B cell (primary cell): ENCODE measurements around the gene AMDHD2. TPM values are rescaled to one million over a fixed set of nuclear protein-coding genes. Genes with fewer than 3 reads are reported as not detected.
"Not testable (repeated sequence)": the region's sequence is repeated elsewhere in the genome, so short reads cannot be mapped to it uniquely, and the experiment has no call there.

ENCODE experiments used
- ATAC-seq: fragments of 200-7000 bp; cut with Tn5 transposase; one replicate; pipeline ENCODE4 v1.10.0; 2021; ENCODE audit warnings: low read depth, mild to moderate bottlenecking, moderate number of reproducible peaks, moderate library complexity
- CTCF ChIA-PET: fragments of 350-600 bp; sonication (Branson Sonifier 250); formaldehyde crosslinking; loops from one replicate; lab custom pipeline; 2021; ENCODE audit warnings: antibody characterized with exemption, inconsistent platforms; lab: Charles Lee
- POLR2A ChIA-PET: fragments of 350-600 bp; sonication (Branson Sonifier 250); formaldehyde crosslinking; loops from one replicate; lab custom pipeline; 2021; ENCODE audit warnings: antibody characterized with exemption; lab: Charles Lee
- DNase-seq: peaks from one replicate; pipeline ENCODE4 v3.0.0; 2013
- H2AFZ ChIP-seq: 2 replicates; pipeline ENCODE4 v1.6.1; 2012; ENCODE audit warnings: mild to moderate bottlenecking, low read depth, low read length; ENCODE audit not compliant: insufficient read depth, poor library complexity, severe bottlenecking
- H3K27ac ChIP-seq, 2 donors: 1 replicate in 1 of 2; 2 replicates in 1 of 2; pipeline ENCODE4 v1.5.1; 2012 to 2013; ENCODE audit warnings: low read length in 2 of 2, mild to moderate bottlenecking in 2 of 2, moderate library complexity in 1 of 2
- H3K27me3 ChIP-seq, 4 experiments: fragments of 200-600 bp in 1 of 4; sonication (generic) in 1 of 4; replicated peaks in 1 of 4; 1 replicate in 2 of 4; 2 replicates in 2 of 4; pipeline versions ENCODE4 v1.6.1 to v1.7.0; 2013 to 2016; ENCODE audit warnings: low read length in 3 of 4, mild to moderate bottlenecking in 2 of 4, mixed read lengths in 1 of 4, moderate library complexity in 1 of 4; ENCODE audit not compliant: insufficient read depth in 4 of 4, control insufficient read depth in 3 of 4; ENCODE audit errors: control extremely low read depth in 1 of 4
- H3K36me3 ChIP-seq, 2 experiments: replicated peaks in 1 of 2; 1 replicate in 1 of 2; 2 replicates in 1 of 2; pipeline versions ENCODE4 v1.6.1 to v1.7.1; 2013; ENCODE audit warnings: low read length in 1 of 2; ENCODE audit not compliant: insufficient read depth in 2 of 2, control insufficient read depth in 1 of 2; ENCODE audit errors: control extremely low read depth in 1 of 2, extremely low read depth in 1 of 2
- H3K4me1 ChIP-seq, 2 donors: fragments of 200-600 bp in 1 of 2; sonication (generic) in 1 of 2; 1 replicate in 1 of 2; 2 replicates in 1 of 2; pipeline versions ENCODE4 v1.5.1 to v1.6.1; 2013 to 2017; ENCODE audit warnings: low read length in 2 of 2; ENCODE audit not compliant: control insufficient read depth in 2 of 2, insufficient read depth in 2 of 2
- H3K4me2 ChIP-seq: replicated peaks from 2 replicates; pipeline ENCODE3; 2012; ENCODE audit warnings: mild to moderate bottlenecking, low read depth, low read length; ENCODE audit not compliant: poor library complexity, severe bottlenecking
- H3K4me3 ChIP-seq, 5 experiments: fragments of 200-600 bp in 1 of 5; sonication (generic) in 1 of 5; 1 replicate in 3 of 5; 2 replicates in 2 of 5; pipeline versions ENCODE4 v1.5.1 to v1.7.0; 2011 to 2016; ENCODE audit warnings: low read length in 4 of 5, mild to moderate bottlenecking in 4 of 5, low read depth in 2 of 5, control low read depth in 1 of 5, moderate library complexity in 1 of 5; ENCODE audit not compliant: insufficient read depth in 1 of 5; ENCODE audit errors: control extremely low read depth in 1 of 5, extremely low read depth in 1 of 5
- H3K79me2 ChIP-seq: fragments of 200-600 bp; sonication (generic); one replicate; pipeline ENCODE4 v1.6.0; 2016; ENCODE audit warnings: low read length; ENCODE audit not compliant: control insufficient read depth, insufficient read depth
- H3K9ac ChIP-seq: fragments of 200-600 bp; sonication (generic); 2 replicates; pipeline ENCODE4 v1.6.1; 2017; ENCODE audit warnings: mild to moderate bottlenecking, low read length, moderate library complexity
- H3K9me3 ChIP-seq, 3 donors: one replicate each; pipeline versions ENCODE4 v1.6.1 to v1.7.1; 2013; ENCODE audit warnings: low read length in 2 of 3; ENCODE audit not compliant: control insufficient read depth in 2 of 3, insufficient read depth in 1 of 3; ENCODE audit errors: control extremely low read depth in 1 of 3
- H4K20me1 ChIP-seq: 2 replicates; pipeline ENCODE4 v1.6.0; 2012; ENCODE audit warnings: mild to moderate bottlenecking, low read length; ENCODE audit not compliant: insufficient read depth, control insufficient read depth, poor library complexity, severe bottlenecking
- H3K27ac Mint-ChIP-seq: one replicate; pipeline ENCODE4 v1.8.0; 2021; ENCODE audit warnings: mixed read lengths
- H3K27me3 Mint-ChIP-seq: one replicate; pipeline ENCODE4 v1.8.0; 2021; ENCODE audit warnings: mixed read lengths
- H3K4me1 Mint-ChIP-seq: one replicate; pipeline ENCODE4 v1.8.0; 2021; ENCODE audit warnings: mixed read lengths
- H3K4me3 Mint-ChIP-seq: one replicate; pipeline ENCODE4 v1.8.0; 2021; ENCODE audit warnings: mixed read lengths
- H3K9me3 Mint-ChIP-seq: one replicate; pipeline ENCODE4 v1.8.0; 2022; ENCODE audit warnings: mixed read lengths; ENCODE audit not compliant: insufficient read depth
- EZH2 ChIP-seq: IDR thresholded peaks from 2 replicates; pipeline ENCODE4 v1.6.1; 2012; ENCODE audit warnings: borderline replicate concordance, low read depth, mild to moderate bottlenecking, moderate library complexity, low read length; ENCODE audit not compliant: insufficient read depth, poor library complexity, severe bottlenecking
- WGBS: methylation state at CpG from one replicate; pipeline ENCODE4 v1.1.5; 2013; ENCODE audit warnings: missing lambda C conversion rate; ENCODE audit not compliant: insufficient coverage; 5-methylcytosine and 5-hydroxymethylcytosine counted together
- intact Hi-C: fragments of 100-400 bp; cut with micrococcal nuclease; formaldehyde crosslinking; loops from one replicate; pipeline ENCODE4 v1.10.0; 2022
- polyA plus RNA-seq: library from polyadenylated mRNA; depleted of rRNA; stranded (reverse); fragments of >200 nt; gene quantifications from 2 replicates; pipeline ENCODE4 v1.2.3, GENCODE V29; 2012
- total RNA-seq, 2 donors: library from RNA; stranded (reverse); fragments of 120-200 nt in 1 of 2; gene quantifications; 1 replicate in 1 of 2; 2 replicates in 1 of 2; pipeline versions ENCODE4 v1.2.3 to v1.2.4, GENCODE V29; 2013 to 2022
- TF ChIP-seq, protein P1 (sequence below): fragments of 200-600 bp; IDR thresholded peaks from one replicate; pipeline ENCODE4 v1.8.0; 2022; ENCODE audit warnings: antibody characterized with exemption, mild to moderate bottlenecking

The AMDHD2 gene
- total and polyA plus RNA-seq, 2 donors (not counting 1 experiment from before 2014, with no cell fraction given): 133 to 209 TPM

DNA sequence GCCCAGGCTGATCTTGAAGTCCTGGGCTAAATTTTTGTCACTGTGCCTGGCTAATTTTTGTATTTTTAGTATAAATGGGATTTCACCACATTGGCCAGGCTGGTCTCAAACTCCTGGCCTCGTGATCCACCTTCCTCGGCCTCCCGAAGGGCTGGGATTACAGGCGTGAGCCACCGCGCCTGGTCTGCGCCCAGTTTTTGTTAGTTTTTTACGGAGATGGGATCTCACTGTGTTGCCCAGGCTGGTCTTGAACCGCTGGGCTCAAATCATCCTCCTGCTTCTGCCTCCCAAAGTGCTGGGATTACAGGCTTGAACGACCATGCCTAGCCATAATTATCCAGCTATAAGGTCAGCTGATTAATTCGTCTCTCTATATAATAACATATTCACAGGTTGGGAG, 13.7 kb downstream of the AMDHD2 start:
- ChIA-PET CTCF (no interaction called here), POLR2A (interaction anchor here (0.6 to 3.4 kb wide), 2 partner anchors 13 to 187 kb away, joined by 4 to 66 read pairs; partner anchors contain the start of gene AMDHD2)
- H3K9me3 ChIP-seq: no peaks in the 10 kb centered on the region
- WGBS: 91% methylated on average over 9 of the region's 11 CpGs
- no peaks in the 10 kb centered on the region for H3K27me3 Mint-ChIP-seq
- H3K27me3 ChIP-seq: no peaks in the 10 kb centered on the region
- ATAC-seq (no peak), DNase-seq (no peak)
- TF ChIP-seq EZH2: no peak
- TF ChIP-seq, protein P1, sequence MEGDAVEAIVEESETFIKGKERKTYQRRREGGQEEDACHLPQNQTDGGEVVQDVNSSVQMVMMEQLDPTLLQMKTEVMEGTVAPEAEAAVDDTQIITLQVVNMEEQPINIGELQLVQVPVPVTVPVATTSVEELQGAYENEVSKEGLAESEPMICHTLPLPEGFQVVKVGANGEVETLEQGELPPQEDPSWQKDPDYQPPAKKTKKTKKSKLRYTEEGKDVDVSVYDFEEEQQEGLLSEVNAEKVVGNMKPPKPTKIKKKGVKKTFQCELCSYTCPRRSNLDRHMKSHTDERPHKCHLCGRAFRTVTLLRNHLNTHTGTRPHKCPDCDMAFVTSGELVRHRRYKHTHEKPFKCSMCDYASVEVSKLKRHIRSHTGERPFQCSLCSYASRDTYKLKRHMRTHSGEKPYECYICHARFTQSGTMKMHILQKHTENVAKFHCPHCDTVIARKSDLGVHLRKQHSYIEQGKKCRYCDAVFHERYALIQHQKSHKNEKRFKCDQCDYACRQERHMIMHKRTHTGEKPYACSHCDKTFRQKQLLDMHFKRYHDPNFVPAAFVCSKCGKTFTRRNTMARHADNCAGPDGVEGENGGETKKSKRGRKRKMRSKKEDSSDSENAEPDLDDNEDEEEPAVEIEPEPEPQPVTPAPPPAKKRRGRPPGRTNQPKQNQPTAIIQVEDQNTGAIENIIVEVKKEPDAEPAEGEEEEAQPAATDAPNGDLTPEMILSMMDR: no peak
- peaks cover 5% of the 10 kb centered on the region for H4K20me1 ChIP-seq
- H3K4me2 ChIP-seq: no peak overlapping the region
- H2AFZ ChIP-seq: no peak overlapping the region
- H3K79me2 ChIP-seq: peaks cover 21% of the 10 kb centered on the region
- peaks cover 15 to 36% of the 10 kb centered on the region in 2 donors for H3K4me1 ChIP-seq
- H3K9me3 Mint-ChIP-seq: no peaks in the 10 kb centered on the region
- H3K4me3 Mint-ChIP-seq: peak overlapping the region; percentile 71
- peaks cover 26% of the 10 kb centered on the region for H3K4me1 Mint-ChIP-seq
- H3K36me3 ChIP-seq: peaks cover 0 to 11% of the 10 kb centered on the region in 2 experiments
- no peak overlapping the region for H3K4me3 ChIP-seq
- peak overlapping the region; percentile 67 for H3K27ac Mint-ChIP-seq
- intact Hi-C loops: no loop called here
- H3K27ac ChIP-seq: no peak overlapping the region
- no peak overlapping the region for H3K9ac ChIP-seq

- H3K9me3 ChIP-seq, H3K27ac ChIP-seq, DNase-seq, H3K27me3 ChIP-seq, intact Hi-C loops, H3K36me3 ChIP-seq, H3K27ac Mint-ChIP-seq, H4K20me1 ChIP-seq, ATAC-seq, H3K27me3 Mint-ChIP-seq, H3K9me3 Mint-ChIP-seq, H3K4me2 ChIP-seq, H3K4me3 ChIP-seq, H2AFZ ChIP-seq, CTCF ChIA-PET, H3K9ac ChIP-seq: not testable (repeated sequence)
- WGBS: no CpG with 5 or more reads among the region's 5 CpGs
- Mint-ChIP-seq H3K4me3 (peak overlapping the region; percentile 71), H3K4me1 (peaks cover 29% of the 10 kb centered on the region)
- H3K4me1 ChIP-seq: peaks cover 19 to 40% of the 10 kb centered on the region in 2 donors
- H3K79me2 ChIP-seq: peaks cover 21% of the 10 kb centered on the region
- POLR2A ChIA-PET: interaction anchor here (0.9 kb wide), 1 partner anchor 19 kb away, joined by 6 read pairs; no protein-coding TSS in a partner anchor
Observed at GRCh38 chr16:2534335-2534734, 14.2 kb downstream of the AMDHD2 start.
